A673 (cell line): ENCODE results near the gene SCAP. TPM values are rescaled to one million over a fixed set of nuclear protein-coding genes. Genes with fewer than 3 reads are reported as not detected.

Experiments
- BruUV-seq: library from RNA; stranded (reverse); fragments of 400-500 nt; replicated peaks from 2 replicates; lab custom pipeline; 2021; lab: Mats Ljungman, UMichigan
- CTCF ChIA-PET: fragments of 300-600 bp; sonication (Branson Sonifier 250); formaldehyde crosslinking; loops from one replicate; lab custom pipeline; 2022; ENCODE audit warnings: antibody characterized with exemption; lab: Charles Lee
- POLR2A ChIA-PET: fragments of 300-600 bp; sonication (Branson Sonifier 250); formaldehyde crosslinking; loops from one replicate; lab custom pipeline; 2022; ENCODE audit warnings: antibody characterized with exemption; ENCODE audit not compliant: low non-redundant PET; lab: Charles Lee
- DNase-seq: peaks from one replicate; pipeline ENCODE4 v3.0.0-alpha.2; 2015; ENCODE audit warnings: low spot score
- H3K27ac ChIP-seq: fragments of 200-600 bp; sonication (generic); 2 replicates; pipeline ENCODE4 v1.5.1; 2016; ENCODE audit warnings: mixed run types, low read depth, mild to moderate bottlenecking, mixed read lengths, antibody characterized with exemption, low read length; ENCODE audit not compliant: poor library complexity, severe bottlenecking
- H3K27me3 ChIP-seq: fragments of 200-600 bp; sonication (generic); replicated peaks from 2 replicates; pipeline ENCODE4 v1.6.1; 2017; ENCODE audit warnings: mixed run types, low read depth, mild to moderate bottlenecking, mixed read lengths, antibody characterized with exemption, low read length; ENCODE audit not compliant: insufficient read depth, poor library complexity
- H3K36me3 ChIP-seq: fragments of 200-600 bp; sonication (generic); 2 replicates; pipeline ENCODE4 v1.6.1; 2016; ENCODE audit warnings: mixed run types, mild to moderate bottlenecking, mixed read lengths, antibody characterized with exemption, low read length; ENCODE audit not compliant: insufficient read depth, poor library complexity, severe bottlenecking
- H3K4me1 ChIP-seq: fragments of 200-600 bp; sonication (generic); 2 replicates; pipeline ENCODE4 v1.6.1; 2017; ENCODE audit warnings: mixed run types, mild to moderate bottlenecking, mixed read lengths, antibody characterized with exemption, low read length; ENCODE audit not compliant: insufficient read depth, poor library complexity, severe bottlenecking
- H3K4me3 ChIP-seq: fragments of 200-600 bp; sonication (generic); 2 replicates; pipeline ENCODE4 v1.5.1; 2016; ENCODE audit warnings: low read depth, mixed run types, mild to moderate bottlenecking, mixed read lengths, low read length; ENCODE audit not compliant: poor library complexity, severe bottlenecking
- H3K9me3 ChIP-seq: fragments of 200-600 bp; sonication (generic); 2 replicates; pipeline ENCODE4 v1.6.1; 2016; ENCODE audit warnings: mixed run types, low read depth, mild to moderate bottlenecking, mixed read lengths, antibody characterized with exemption, low read length; ENCODE audit not compliant: poor library complexity, severe bottlenecking
- CTCF ChIP-seq: fragments of 300-800, 200-600 bp; sonication (generic); conservative IDR thresholded peaks from 2 replicates; pipeline ENCODE4 v1.5.1; 2017; ENCODE audit warnings: low read depth, mild to moderate bottlenecking, antibody characterized with exemption, low read length, moderate library complexity, mixed read lengths
- EZH2 ChIP-seq: fragments of 200-600 bp; sonication (generic); IDR thresholded peaks from 2 replicates; pipeline ENCODE4 v1.6.1; 2017; ENCODE audit warnings: borderline replicate concordance, low read depth, mild to moderate bottlenecking, mixed read lengths, antibody characterized with exemption, low read length; ENCODE audit not compliant: poor library complexity, severe bottlenecking
- intact Hi-C: fragments of 100-400 bp; cut with micrococcal nuclease; formaldehyde crosslinking; loops from one replicate; pipeline ENCODE4 v1.10.0; 2022; ENCODE audit not compliant: unreplicated experiment
- total RNA-seq: library from RNA; stranded (reverse); gene quantifications from 2 replicates; pipeline ENCODE4 v1.2.3, GENCODE V29; 2021

SCAP gene
- total RNA-seq, 1 experiment from 2014 or later, result 43.4 TPM

GRCh38 chr3:47433796-47434195, 41.9 kb downstream of the SCAP start:
- Histone ChIP-seq H3K9me3 (no peaks in the 10 kb centered on the region), H3K36me3 (no peaks in the 10 kb centered on the region), H3K27me3 (no peaks in the 10 kb centered on the region), H3K4me1 (no peaks in the 10 kb centered on the region), H3K27ac (no peak overlapping the region), H3K4me3 (no peak overlapping the region)
- CTCF ChIA-PET, result no interaction called here
- no TSS peak for BruUV-seq
- DNase-seq, result no peak
- POLR2A ChIA-PET, result no interaction called here
- intact Hi-C loops, result no loop called here
- TF ChIP-seq EZH2 (no peak), CTCF (no peak)

GRCh38 chr3:47432673-47433072, 43.1 kb downstream of the SCAP start:
- TF ChIP-seq CTCF (no peak), EZH2 (no peak)
- Histone ChIP-seq H3K4me3 (no peak overlapping the region), H3K27ac (no peak overlapping the region), H3K9me3 (no peaks in the 10 kb centered on the region), H3K27me3 (no peaks in the 10 kb centered on the region), H3K36me3 (no peaks in the 10 kb centered on the region), H3K4me1 (no peaks in the 10 kb centered on the region)
- POLR2A ChIA-PET, result no interaction called here
- no TSS peak for BruUV-seq
- CTCF ChIA-PET, result no interaction called here
- no peak for DNase-seq
- intact Hi-C loops, result no loop called here

GRCh38 chr3:47431225-47431624, 44.5 kb downstream of the SCAP start:
- BruUV-seq, result no TSS peak
- H3K4me1 ChIP-seq, result no peaks in the 10 kb centered on the region
- DNase-seq, result no peak
- H3K9me3 ChIP-seq, result no peaks in the 10 kb centered on the region
- ChIA-PET POLR2A (no interaction called here), CTCF (no interaction called here)
- no peak overlapping the region for H3K27ac ChIP-seq
- no peaks in the 10 kb centered on the region for H3K27me3 ChIP-seq
- intact Hi-C loops, result no loop called here
- TF ChIP-seq CTCF (no peak), EZH2 (no peak)
- H3K4me3 ChIP-seq, result no peak overlapping the region
- H3K36me3 ChIP-seq, result no peaks in the 10 kb centered on the region
